Activated CD4-positive, CD25-positive, alpha-beta regulatory T cell treated with anti-CD3 and anti-CD28 coated beads, Interleukin-2, amount 50 U/mL, for 16 hours (primary cell): ENCODE measurements around the gene PTPN4.
"Not testable (repeated sequence)": the region's sequence is repeated elsewhere in the genome, so short reads cannot be mapped to it uniquely, and the experiment has no call there.

Experiments
- DNase-seq: peaks from one replicate; pipeline ENCODE4 v3.0.0-alpha.2; 2020; ENCODE audit warnings: low read depth, low spot score

PTPN4 gene

DNA sequence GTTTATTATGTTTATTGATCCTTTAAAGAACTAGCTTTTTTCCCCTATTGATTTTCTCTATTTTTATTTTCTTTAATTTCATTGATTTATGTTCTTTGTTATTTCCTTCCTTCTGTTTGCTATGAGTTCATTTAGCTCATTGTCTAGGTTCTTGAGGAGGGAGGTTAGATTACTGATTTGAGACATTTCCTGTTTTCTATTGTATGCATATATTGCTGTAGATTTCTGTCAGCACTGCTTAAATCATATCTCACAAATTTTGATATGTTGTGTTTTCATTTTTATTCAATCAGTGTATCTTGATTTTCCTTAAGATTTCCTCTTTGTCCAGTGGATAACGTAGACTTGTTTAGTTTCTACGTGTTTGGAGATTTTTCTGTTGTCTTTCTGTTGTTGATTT is 43.4 kb downstream of the PTPN4 start:
- DNase-seq: no peak

- not testable (repeated sequence) for DNase-seq
Observed at GRCh38 chr2:119804409-119804808, 44.7 kb downstream of the PTPN4 start.

- no peak for DNase-seq
Observed at GRCh38 chr2:119808516-119809147, 48.9 kb downstream of the PTPN4 start.

GRCh38 chr2:119809339-119810048 is 49.8 kb downstream of the PTPN4 start:
- no peak for DNase-seq

GRCh38 chr2:119810049-119810630 is 50.4 kb downstream of the PTPN4 start:
- no peak for DNase-seq

DNA sequence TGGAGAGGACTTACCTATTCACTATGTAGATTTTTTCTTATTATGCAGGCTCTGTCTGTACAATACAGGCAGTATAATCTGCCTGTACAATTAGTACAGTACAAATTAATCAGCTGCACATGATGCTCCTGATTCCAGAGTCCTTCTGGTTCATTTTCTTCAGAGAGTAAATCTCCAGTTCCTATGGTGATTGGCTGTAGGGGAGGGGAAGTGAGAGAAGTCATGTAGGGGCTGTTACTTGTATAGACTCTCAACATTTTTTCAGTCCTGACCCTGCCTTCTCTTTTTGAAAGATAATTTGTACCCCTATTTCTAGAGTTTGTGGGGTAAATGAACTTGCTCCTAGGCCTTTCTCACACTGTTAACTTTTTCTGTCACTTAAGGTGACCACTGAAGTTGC is 54.5 kb downstream of the PTPN4 start:
- DNase-seq: no peak

- DNase-seq: no peak
Observed at GRCh38 chr2:119818792-119819191, 59.1 kb downstream of the PTPN4 start.

DNA sequence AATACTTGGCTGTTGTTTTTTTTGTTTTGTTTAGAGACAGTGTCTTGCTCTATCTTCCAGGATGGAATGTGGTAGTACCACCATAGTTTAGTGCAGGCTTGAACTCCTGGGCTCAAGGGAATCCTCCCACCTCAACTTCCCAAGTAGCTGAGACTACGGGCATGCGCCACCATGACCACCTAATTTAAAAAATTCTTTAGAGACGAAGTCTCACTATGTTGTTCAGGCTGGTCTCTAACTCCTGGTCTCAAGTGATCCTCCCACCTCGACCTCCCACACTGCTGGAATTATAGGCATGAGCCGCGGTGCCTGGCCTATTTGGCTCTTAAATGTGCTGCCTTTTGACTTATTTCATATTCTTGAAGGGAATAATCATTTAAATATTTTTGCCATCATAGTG is 60.1 kb downstream of the PTPN4 start:
- DNase-seq: no peak

DNA sequence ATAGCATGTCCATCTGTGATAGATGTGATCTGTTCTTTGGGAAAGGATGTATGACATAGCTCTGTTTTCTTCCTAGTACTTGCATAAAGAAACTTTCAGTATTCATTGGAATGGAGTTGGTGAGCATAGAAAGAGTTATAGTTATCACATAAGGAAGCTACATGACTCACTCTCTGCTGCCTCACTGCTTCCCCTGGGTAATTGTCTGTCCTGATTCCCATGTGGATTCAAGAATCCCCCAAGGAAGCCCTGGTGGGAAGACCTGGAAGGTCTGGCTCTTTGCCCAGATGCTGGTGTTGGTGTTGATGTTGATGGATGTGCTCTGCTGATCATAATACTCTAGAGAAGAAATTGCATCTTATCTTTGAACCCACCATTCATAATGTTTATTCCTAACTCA is 60.6 kb downstream of the PTPN4 start:
- DNase-seq: no peak

DNA sequence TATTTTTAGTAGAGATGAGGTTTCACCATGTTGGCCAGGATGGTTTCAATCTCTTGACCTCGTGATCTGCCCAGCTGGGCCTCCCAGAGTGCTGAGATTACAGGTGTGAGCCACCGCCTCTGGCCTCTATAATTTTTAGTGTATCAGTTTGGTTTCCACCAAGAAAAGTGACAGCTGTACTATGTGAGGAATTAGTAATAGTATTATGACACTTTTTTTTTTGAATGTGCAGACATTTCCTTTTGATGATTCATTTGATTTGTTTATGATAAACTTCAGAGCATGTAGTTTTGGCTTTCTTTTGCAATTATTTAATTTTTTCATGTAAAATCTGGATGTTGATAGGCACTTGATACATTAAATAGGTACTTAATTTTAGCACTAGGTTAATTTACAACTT is 61.5 kb downstream of the PTPN4 start:
- no peak for DNase-seq

GRCh38 chr2:119823734-119824334 is 64.1 kb downstream of the PTPN4 start:
- DNase-seq: no peak

GRCh38 chr2:119826370-119826961 is 66.7 kb downstream of the PTPN4 start:
- no peak for DNase-seq

DNA sequence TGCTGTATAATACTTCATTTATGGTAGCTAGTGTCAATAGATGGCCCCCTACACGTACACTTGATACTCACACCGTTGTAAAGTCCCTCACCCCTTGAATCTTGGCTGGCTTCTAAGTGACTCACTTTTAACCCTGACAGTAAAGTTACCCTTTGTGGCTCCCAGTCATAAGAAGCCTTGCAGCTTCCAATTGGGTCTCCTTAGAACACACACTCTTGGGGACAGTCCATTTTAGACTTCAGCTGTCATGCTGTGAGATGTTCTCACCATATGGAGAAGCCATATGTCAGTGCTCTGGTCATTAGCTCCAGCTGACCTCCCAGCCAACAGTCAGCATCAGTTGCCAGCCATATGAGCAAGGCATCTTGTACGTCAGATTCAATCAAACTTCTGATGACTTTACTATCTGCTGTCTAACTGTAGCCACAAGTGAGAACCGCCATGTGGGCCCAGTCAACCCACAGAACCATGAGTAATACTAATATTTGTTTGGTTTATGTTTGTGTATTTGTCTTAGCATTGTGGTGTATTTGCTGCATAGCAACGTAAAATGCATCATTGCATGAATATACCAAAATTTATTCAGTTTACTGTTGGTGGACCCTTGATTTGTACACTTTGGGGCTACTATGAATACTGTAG is 68.3 kb downstream of the PTPN4 start:
- DNase-seq: no peak

DNA sequence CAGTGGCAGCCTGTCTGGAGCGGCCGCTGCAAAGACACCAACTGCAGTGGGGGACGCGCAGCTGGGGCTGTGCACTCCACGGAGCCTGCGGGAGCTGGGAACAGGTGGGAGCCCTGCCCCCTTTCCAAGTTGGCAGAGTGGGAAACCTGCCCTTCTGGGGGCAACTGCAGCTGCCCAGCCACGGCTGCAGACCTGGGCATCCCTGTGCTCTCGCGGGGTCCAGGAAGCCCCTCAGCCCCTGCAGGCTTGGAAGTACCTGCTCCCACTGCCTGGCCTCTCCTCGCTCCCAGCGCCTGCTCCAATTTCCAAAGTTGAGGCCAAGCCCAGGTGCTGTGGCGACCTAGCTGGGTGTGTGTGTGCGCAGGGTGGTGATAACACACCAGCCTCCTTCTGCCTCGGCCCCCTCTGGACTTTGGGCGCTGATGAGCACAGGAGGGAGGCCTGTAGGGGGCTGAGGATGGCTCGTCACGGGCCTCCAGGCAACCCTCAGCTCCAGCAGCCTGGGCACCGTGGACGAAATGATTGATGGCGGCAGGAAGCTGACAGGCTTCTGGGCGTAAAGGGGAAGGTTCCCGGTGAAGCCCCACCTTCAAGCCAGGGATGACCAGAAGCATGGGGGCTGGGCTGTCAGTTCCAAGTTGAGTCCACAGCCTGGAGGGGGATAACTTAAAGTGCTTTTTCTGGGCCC is 76.9 kb downstream of the PTPN4 start:
- DNase-seq: no peak

DNA sequence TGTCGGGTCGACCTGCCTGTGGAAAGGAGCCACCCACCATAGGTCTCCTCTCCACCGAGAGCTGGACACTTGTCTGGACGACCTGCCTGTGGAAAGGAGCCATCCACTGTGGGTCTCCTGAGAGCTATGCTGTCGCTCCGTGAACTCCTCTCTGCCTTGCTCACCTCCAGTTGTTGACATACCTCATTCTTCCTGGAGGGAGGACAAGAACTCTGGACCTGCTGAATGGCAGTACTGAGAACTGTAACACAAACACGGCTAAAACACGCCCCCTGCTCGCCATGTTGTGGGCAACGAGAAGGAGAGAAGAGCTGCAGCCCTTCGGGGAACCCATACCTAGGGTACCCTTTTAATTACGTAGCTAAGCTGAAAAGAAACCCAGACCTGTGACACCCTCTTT is 77.6 kb downstream of the PTPN4 start:
- no peak for DNase-seq

- DNase-seq: no peak
Observed at GRCh38 chr2:119837759-119838158, 78.0 kb downstream of the PTPN4 start.

DNA sequence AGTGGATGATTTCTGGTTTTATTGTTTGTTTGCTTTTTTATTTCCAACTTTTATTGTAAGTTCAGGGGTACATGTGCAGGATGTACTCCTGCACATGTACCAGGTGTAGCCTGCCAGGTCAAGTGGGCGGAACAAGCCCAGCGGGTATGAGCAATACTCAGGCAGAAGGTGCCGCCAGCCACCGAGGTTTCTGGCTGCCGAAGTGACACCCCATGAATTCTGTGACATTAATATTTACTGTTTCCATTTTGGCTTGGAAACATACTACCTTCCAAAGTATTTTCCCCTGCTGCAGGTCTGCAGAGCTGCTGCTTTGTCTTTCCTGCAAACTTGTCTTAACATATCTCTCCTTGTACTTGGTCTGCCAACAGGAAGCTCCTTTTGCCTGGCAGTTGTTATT is 78.5 kb downstream of the PTPN4 start:
- DNase-seq: no peak

DNA sequence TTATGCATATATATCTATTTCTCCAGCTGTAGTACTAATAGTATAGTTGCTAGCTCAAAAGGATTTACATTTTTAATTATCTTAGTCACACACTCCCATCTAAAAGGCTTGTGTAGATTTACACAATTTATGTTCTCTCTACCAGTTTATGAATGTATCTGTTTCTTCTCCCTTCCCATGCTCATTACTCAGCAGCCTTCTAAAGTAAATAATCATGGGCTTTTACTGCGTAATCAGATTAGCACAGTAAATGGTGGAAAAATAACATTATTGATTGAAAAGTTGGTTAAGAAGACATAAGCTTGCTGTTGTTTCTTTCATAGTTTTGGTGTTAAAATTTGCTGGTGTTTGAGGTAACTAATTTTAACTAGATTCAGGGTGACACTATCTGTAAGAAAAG is 81.8 kb downstream of the PTPN4 start:
- no peak for DNase-seq

DNA sequence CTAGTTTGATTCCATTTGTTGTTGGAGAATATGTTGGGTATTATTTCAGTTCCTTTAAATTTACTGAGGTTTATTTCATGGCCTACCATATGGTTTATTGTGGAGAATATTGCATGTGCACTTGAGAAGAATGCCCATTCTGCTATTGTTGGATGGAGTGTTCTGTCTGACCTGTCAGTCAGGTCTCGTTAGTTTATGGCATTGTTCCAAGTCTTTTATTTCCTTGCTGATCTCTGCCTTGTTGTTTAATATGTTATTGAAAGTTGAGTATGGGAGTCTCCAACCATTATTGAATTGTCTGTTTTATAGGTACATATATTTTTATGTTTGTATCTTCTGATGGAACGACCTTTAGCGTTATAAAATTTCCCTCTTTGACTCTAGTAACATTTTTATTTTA is 86.3 kb downstream of the PTPN4 start:
- DNase-seq: no peak

- DNase-seq: no peak
Observed at GRCh38 chr2:119849838-119850565, 90.3 kb downstream of the PTPN4 start.

GRCh38 chr2:119852214-119852613 is 92.5 kb downstream of the PTPN4 start:
- DNase-seq: no peak
